ENCODE measurements around the gene MFSD6. TPM values are rescaled to one million over a fixed set of nuclear protein-coding genes. Genes with fewer than 3 reads are reported as not detected.

The MFSD6 gene
- total and polyA plus RNA-seq, 9 donors: 7.7 to 68.1 (median 11.8) TPM

- intact Hi-C loops (cut with DNase I): loop anchor here in 3 of 4 donors (5.0 to 10.0 kb wide), 2 partner anchors 115 to 118 kb away; partner anchors contain the start of gene NAB1 (in 3 of the 3)
- TF ChIP-seq EP300 (IDR thresholded peaks at IDR 0.05): no peak
- TF ChIP-seq POLR2A (IDR thresholded peaks at IDR 0.05): no peak
- TF ChIP-seq CTCF (IDR thresholded peaks at IDR 0.05): no peak
- no peak overlapping the region for H3K27ac ChIP-seq
- H3K4me1 ChIP-seq (ENCODE audit: insufficient read depth): peaks cover 1% of the 10 kb centered on the region
- no peaks in the 10 kb centered on the region for H3K27me3 ChIP-seq
- no peaks in the 10 kb centered on the region for H3K36me3 ChIP-seq
- no peaks in the 10 kb centered on the region for H3K9me3 ChIP-seq
- DNase-seq: no peak
- no peak overlapping the region for H3K4me3 ChIP-seq
- 38 to 49% (median 42%) methylated on average over 3 of the region's 3 CpGs for WGBS, 3 donors
Observed at GRCh38 chr2:190529486-190530247, 121.5 kb downstream of the MFSD6 start.

GRCh38 chr2:190530248-190530900 is 122.2 kb downstream of the MFSD6 start:
- Histone ChIP-seq H3K36me3 (no peaks in the 10 kb centered on the region), H3K4me1 (ENCODE audit: insufficient read depth) (peaks cover 1% of the 10 kb centered on the region), H3K4me3 (no peak overlapping the region), H3K9me3 (no peaks in the 10 kb centered on the region), H3K27me3 (no peaks in the 10 kb centered on the region), H3K27ac (no peak overlapping the region)
- intact Hi-C loops (cut with DNase I): loop anchor here in 3 of 4 donors (5.0 to 10.0 kb wide), 2 partner anchors 114 to 117 kb away; partner anchors contain the start of gene NAB1 (in 3 of the 3)
- 53 to 56% (median 56%) methylated on average over 6 of the region's 6 CpGs for WGBS, 3 donors
- no peak for DNase-seq
- no peak for TF ChIP-seq CTCF (IDR thresholded peaks at IDR 0.05)
- TF ChIP-seq POLR2A (IDR thresholded peaks at IDR 0.05): no peak
- TF ChIP-seq EP300 (IDR thresholded peaks at IDR 0.05): no peak

DNA sequence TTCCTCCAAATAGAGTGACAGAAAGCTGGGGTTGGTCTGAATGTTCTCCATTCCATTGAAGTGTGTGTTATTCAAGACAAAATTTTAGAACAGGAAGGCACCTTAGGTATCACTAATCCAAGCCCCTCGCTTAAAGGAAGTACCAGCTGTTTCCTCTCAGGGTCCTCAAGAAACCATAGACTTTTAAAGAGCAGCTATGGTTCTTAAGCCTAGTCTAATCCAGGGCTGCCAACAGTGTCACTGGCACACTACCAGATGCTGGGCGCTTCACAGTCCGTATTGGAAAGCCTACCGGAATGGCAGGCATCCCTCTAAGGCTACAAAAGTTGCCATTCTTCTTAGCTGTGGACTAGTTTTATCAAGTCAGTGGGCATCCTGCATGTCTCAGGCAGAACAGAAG is 124.4 kb downstream of the MFSD6 start:
- no peak overlapping the region for H3K27ac ChIP-seq
- TF ChIP-seq POLR2A (IDR thresholded peaks at IDR 0.05): no peak
- TF ChIP-seq EP300 (IDR thresholded peaks at IDR 0.05): no peak
- no peak for TF ChIP-seq CTCF (IDR thresholded peaks at IDR 0.05)
- H3K4me3 ChIP-seq: no peak overlapping the region
- H3K9me3 ChIP-seq: peaks cover 0 to under 1% of the 10 kb centered on the region in 2 donors
- WGBS, 3 donors: 76 to 94% (median 85%) methylated on average over 4 of the region's 4 CpGs
- H3K27me3 ChIP-seq: no peaks in the 10 kb centered on the region
- intact Hi-C loops (cut with DNase I): loop anchor here in 3 of 4 donors (5.0 to 10.0 kb wide), 2 partner anchors 112 to 115 kb away; partner anchors contain the start of gene NAB1 (in 3 of the 3)
- no peaks in the 10 kb centered on the region for H3K36me3 ChIP-seq
- H3K4me1 ChIP-seq (ENCODE audit: insufficient read depth): peaks cover 1% of the 10 kb centered on the region
- no peak for DNase-seq

DNA sequence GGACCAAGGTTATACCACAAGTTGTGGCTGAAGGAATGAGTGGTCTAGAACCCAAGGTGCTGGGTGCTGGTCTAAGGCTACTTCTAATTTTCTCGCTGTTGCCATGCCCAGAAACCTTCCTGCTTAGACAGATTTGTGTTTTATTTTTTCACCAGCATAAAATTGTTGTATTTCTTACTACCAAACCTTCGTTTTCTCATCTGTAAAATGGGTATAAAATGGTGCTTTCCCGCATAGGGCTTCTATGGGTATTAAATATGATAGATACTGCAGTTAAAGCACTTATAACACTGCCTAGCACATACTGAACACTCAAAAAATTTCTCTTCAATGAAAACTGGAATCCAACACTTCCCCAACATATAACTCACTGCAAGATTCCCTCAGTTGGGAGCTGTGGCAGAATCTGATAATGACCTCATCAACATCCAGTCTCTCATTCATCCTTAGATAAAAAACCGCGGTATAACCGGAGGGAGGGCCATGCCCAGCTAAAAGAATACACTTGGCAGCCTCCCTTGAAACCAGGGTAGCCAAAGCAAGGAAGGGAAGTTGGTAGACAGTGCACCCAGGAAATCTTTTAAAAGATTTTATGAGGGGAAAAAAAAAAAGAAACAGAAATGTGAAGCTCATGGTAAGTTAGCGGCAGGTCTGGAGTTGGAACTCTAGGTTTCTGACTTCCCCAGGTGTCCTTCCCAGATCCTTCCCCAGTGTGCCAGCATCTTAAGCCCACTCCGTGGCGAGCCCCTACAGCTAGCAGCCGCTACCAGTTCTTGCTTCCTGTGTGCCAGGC is 125.2 kb downstream of the MFSD6 start:
- Histone ChIP-seq H3K4me1 (ENCODE audit: insufficient read depth) (peaks cover 1% of the 10 kb centered on the region), H3K36me3 (no peaks in the 10 kb centered on the region), H3K4me3 (peak overlapping the region; percentile 57), H3K27ac (peak overlapping the region; percentile 97), H3K27me3 (no peaks in the 10 kb centered on the region), H3K9me3 (peaks cover 0 to 4% of the 10 kb centered on the region in 2 donors)
- DNase-seq: peak in 1 of 5 donors; percentile 37
- 49 to 51% (median 50%) methylated on average over 10 of the region's 10 CpGs for WGBS, 3 donors
- intact Hi-C loops (cut with DNase I): loop anchor here in 3 of 4 donors (5.0 to 10.0 kb wide), 2 partner anchors 111 to 114 kb away; partner anchors contain the start of gene NAB1 (in 3 of the 3)
- TF ChIP-seq EP300 (IDR thresholded peaks at IDR 0.05) (no peak), POLR2A (IDR thresholded peaks at IDR 0.05) (no peak), CTCF (IDR thresholded peaks at IDR 0.05) (no peak)

Measured in ovary (tissue), 9 donors.